T-cell (primary cell): ENCODE results near the gene ALDH3B1. TPM values are rescaled to one million over a fixed set of nuclear protein-coding genes. Genes with fewer than 3 reads are reported as not detected.
"Not testable (repeated sequence)": the region's sequence is repeated elsewhere in the genome, so short reads cannot be mapped to it uniquely, and the experiment has no call there.

Experiments used
- ATAC-seq, 4 experiments: fragments of 200-7000 bp in 3 of 4; fragments of 150-1000 bp in 1 of 4; cut with Tn5 transposase; replicated peaks in 1 of 4; 1 replicate in 3 of 4; 2 replicates in 1 of 4; pipeline ENCODE4 v1.10.0; 2021; ENCODE audit warnings: moderate library complexity in 3 of 4, mild to moderate bottlenecking in 2 of 4, moderate number of reproducible peaks in 1 of 4
- CTCF ChIA-PET, 2 donors: fragments of 300-600 bp; sonication (Branson Sonifier 250); formaldehyde crosslinking; loops; one replicate each; lab custom pipeline; 2022; ENCODE audit warnings: antibody characterized with exemption in 2 of 2; lab: Charles Lee
- POLR2A ChIA-PET, 2 donors: fragments of 300-600 bp; sonication (Branson Sonifier 250); formaldehyde crosslinking; loops; one replicate each; lab custom pipeline; 2022; ENCODE audit warnings: antibody characterized with exemption in 2 of 2; lab: Charles Lee
- DNase-seq, 35 experiments: peaks; one replicate each; pipeline versions ENCODE4 v3.0.0 to v3.0.0-alpha.2; 2013 to 2023
- H3K27ac ChIP-seq: one replicate; pipeline ENCODE4 v1.5.1; 2013; ENCODE audit warnings: low read length
- H3K27me3 ChIP-seq, 2 experiments: replicated peaks in 1 of 2; 1 replicate in 1 of 2; 2 replicates in 1 of 2; pipeline versions ENCODE4 v1.6.1 to v1.7.0; 2013; ENCODE audit warnings: low read length in 1 of 2, mixed read lengths in 1 of 2; ENCODE audit not compliant: control insufficient read depth in 2 of 2, insufficient read depth in 2 of 2; ENCODE audit errors: extremely low read depth in 1 of 2
- H3K36me3 ChIP-seq, 2 donors: 1 replicate in 1 of 2; 2 replicates in 1 of 2; pipeline versions ENCODE4 v1.6.1 to v1.7.0; 2013; ENCODE audit warnings: low read length in 1 of 2; ENCODE audit not compliant: control insufficient read depth in 2 of 2, insufficient read depth in 1 of 2; ENCODE audit errors: extremely low read depth in 1 of 2
- H3K4me1 ChIP-seq, 2 experiments: 1 replicate in 1 of 2; 2 replicates in 1 of 2; pipeline versions ENCODE4 v1.6.1 to v1.7.0; 2013; ENCODE audit warnings: low read length in 2 of 2, mixed read lengths in 1 of 2; ENCODE audit not compliant: insufficient read depth in 2 of 2, control insufficient read depth in 1 of 2; ENCODE audit errors: extremely low read depth in 1 of 2
- H3K4me3 ChIP-seq, 2 donors: 1 replicate in 1 of 2; 2 replicates in 1 of 2; pipeline versions ENCODE4 v1.5.1 to v1.7.0; 2013; ENCODE audit warnings: mild to moderate bottlenecking in 2 of 2, low read length in 1 of 2, moderate library complexity in 1 of 2; ENCODE audit not compliant: control insufficient read depth in 1 of 2; ENCODE audit errors: extremely low read depth in 1 of 2
- H3K9me3 ChIP-seq: 2 replicates; pipeline ENCODE4 v1.7.0; 2013
- H3K27ac Mint-ChIP-seq, 2 donors: one replicate each; pipeline ENCODE4 v1.8.0; 2020 to 2021; ENCODE audit warnings: mild to moderate bottlenecking in 2 of 2, mixed read lengths in 2 of 2
- H3K27me3 Mint-ChIP-seq, 2 donors: one replicate each; pipeline ENCODE4 v1.8.0; 2021 to 2022; ENCODE audit warnings: mixed read lengths in 2 of 2
- H3K36me3 Mint-ChIP-seq: one replicate; pipeline ENCODE4 v1.8.0; 2021; ENCODE audit warnings: mixed read lengths
- H3K4me1 Mint-ChIP-seq, 3 donors: one replicate each; pipeline ENCODE4 v1.8.0; 2020 to 2022; ENCODE audit warnings: mixed read lengths in 3 of 3, mild to moderate bottlenecking in 1 of 3
- H3K4me3 Mint-ChIP-seq, 3 donors: one replicate each; pipeline ENCODE4 v1.8.0; 2020 to 2022; ENCODE audit warnings: mild to moderate bottlenecking in 3 of 3, mixed read lengths in 3 of 3, moderate library complexity in 3 of 3
- H3K9me3 Mint-ChIP-seq, 3 donors: one replicate each; pipeline ENCODE4 v1.8.0; 2020 to 2022; ENCODE audit warnings: mixed read lengths in 3 of 3
- WGBS: methylation state at CpG from one replicate; pipeline ENCODE4 v1.1.5; 2013; ENCODE audit warnings: missing lambda C conversion rate; ENCODE audit not compliant: insufficient coverage; 5-methylcytosine and 5-hydroxymethylcytosine counted together
- total RNA-seq, 35 experiments: library from RNA in 6 of 35; stranded (reverse) in 6 of 35; fragments of 120-200 nt in 1 of 35; gene quantifications; one replicate each; pipeline versions ENCODE4 v1.2.1 to v1.2.4 and lab custom pipeline; 2013 to 2026

Gene ALDH3B1
- total RNA-seq, 5 donors from 2014 or later (not counting 1 experiment from before 2014, with no cell fraction given): 0.20 to 0.53 (median 0.25) TPM

GRCh38 chr11:67978766-67979418 is 31.2 kb upstream of the ALDH3B1 start:
- H3K9me3 ChIP-seq, H3K27ac ChIP-seq, H3K36me3 Mint-ChIP-seq, H3K36me3 ChIP-seq, H3K4me1 ChIP-seq, H3K4me3 Mint-ChIP-seq, H3K27me3 ChIP-seq, H3K9me3 Mint-ChIP-seq, H3K4me1 Mint-ChIP-seq, POLR2A ChIA-PET, CTCF ChIA-PET, DNase-seq, H3K4me3 ChIP-seq, H3K27ac Mint-ChIP-seq, ATAC-seq: not testable (repeated sequence)
- WGBS: 73% methylated on average over 11 of the region's 17 CpGs
- H3K27me3 Mint-ChIP-seq: peaks cover 18 to 19% of the 10 kb centered on the region in 2 donors

DNA sequence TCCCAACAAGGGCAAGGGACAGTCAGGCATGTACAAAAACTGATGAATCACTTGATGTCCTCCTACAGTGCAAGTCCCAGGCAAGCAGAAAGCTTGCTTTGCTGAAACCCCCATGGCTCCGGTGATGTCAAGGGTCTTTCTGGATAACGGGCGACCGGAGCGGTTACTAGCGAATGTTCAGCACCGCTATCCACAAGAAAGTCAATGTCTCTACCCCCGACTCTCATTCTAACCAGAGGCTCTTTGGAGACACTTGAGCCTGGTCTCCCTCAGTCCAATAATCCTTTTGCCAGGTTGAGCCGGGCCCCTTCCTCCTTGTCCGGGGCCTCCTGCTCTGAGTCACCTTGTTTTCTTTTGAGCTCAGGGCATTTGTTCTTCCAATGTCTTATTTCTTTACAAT is 28.9 kb upstream of the ALDH3B1 start:
- DNase-seq, CTCF ChIA-PET, H3K4me1 ChIP-seq, H3K4me3 Mint-ChIP-seq, H3K36me3 ChIP-seq, H3K27ac ChIP-seq, H3K9me3 ChIP-seq, H3K9me3 Mint-ChIP-seq, ATAC-seq, H3K27ac Mint-ChIP-seq, H3K36me3 Mint-ChIP-seq, H3K4me3 ChIP-seq, H3K27me3 ChIP-seq, H3K4me1 Mint-ChIP-seq, POLR2A ChIA-PET: not testable (repeated sequence)
- peaks cover 18 to 20% of the 10 kb centered on the region in 2 donors for H3K27me3 Mint-ChIP-seq
- 92% methylated on average over 8 of the region's 10 CpGs for WGBS

- ATAC-seq, H3K27ac Mint-ChIP-seq, H3K9me3 Mint-ChIP-seq, H3K9me3 ChIP-seq, H3K27ac ChIP-seq, H3K4me3 Mint-ChIP-seq, DNase-seq, H3K27me3 ChIP-seq, H3K4me3 ChIP-seq, H3K4me1 ChIP-seq, POLR2A ChIA-PET, CTCF ChIA-PET, H3K36me3 ChIP-seq, H3K4me1 Mint-ChIP-seq, H3K36me3 Mint-ChIP-seq: not testable (repeated sequence)
- H3K27me3 Mint-ChIP-seq: peaks cover 14% of the 10 kb centered on the region in 2 donors
- no CpG with 5 or more reads among the region's 17 CpGs for WGBS
These were observed 27.8 kb upstream of the ALDH3B1 start for GRCh38 chr11:67982255-67982857.

DNA sequence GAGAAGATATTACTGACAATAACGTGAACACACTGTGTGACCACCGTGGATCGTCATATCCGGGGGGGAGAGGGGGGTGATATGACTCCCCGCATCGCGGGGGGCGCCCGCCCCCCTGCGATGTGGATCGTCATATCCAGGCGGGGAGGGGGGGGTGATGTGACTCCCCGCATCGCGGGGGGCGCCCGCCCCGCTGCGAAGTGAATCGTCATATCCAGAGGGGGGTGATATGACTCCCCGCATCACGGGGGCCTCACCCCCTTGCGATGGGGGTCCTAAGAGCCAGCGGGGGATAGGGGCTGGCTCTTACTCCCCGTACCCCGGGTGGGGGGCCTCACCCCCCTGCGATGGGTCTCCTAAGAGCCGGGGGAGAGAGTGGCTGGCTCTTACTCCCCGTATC is 26.2 kb upstream of the ALDH3B1 start:
- WGBS: 86% methylated on average over 14 of the region's 29 CpGs
- Histone ChIP-seq H3K27ac (no peak overlapping the region), H3K9me3 (no peaks in the 10 kb centered on the region), H3K4me1 (no peaks in the 10 kb centered on the region), H3K4me3 (no peak overlapping the region), H3K27me3 (no peaks in the 10 kb centered on the region), H3K36me3 (no peaks in the 10 kb centered on the region)
- Mint-ChIP-seq H3K27ac (no peak overlapping the region), H3K27me3 (peaks cover 7% of the 10 kb centered on the region in 2 donors), H3K4me3 (no peak overlapping the region), H3K9me3 (no peaks in the 10 kb centered on the region), H3K4me1 (no peaks in the 10 kb centered on the region), H3K36me3 (no peaks in the 10 kb centered on the region)
- DNase-seq (no peak), ATAC-seq (no peak)
- ChIA-PET CTCF (no interaction called here), POLR2A (no interaction called here)

DNA sequence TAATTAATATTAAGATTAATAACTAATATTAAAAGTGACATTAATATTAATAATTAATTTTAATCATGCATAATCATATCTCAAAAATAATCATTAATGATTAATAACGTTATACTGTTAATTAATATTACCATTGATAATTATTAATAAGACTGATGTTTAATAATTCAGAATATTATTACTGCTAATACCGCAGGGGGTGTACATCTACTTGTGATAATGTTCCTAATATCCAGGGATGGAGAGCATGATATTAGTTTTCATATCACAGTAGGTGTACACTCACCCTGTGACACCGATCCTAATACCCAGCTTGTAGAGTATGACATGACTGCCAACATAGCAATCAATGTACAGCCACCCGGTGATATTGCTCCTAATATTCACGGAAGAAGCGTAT is 24.8 kb upstream of the ALDH3B1 start:
- H3K27me3 Mint-ChIP-seq, H3K36me3 Mint-ChIP-seq, DNase-seq, CTCF ChIA-PET, H3K4me1 ChIP-seq, H3K9me3 ChIP-seq, H3K36me3 ChIP-seq, POLR2A ChIA-PET, H3K4me1 Mint-ChIP-seq, H3K4me3 ChIP-seq, H3K27ac Mint-ChIP-seq, ATAC-seq, H3K4me3 Mint-ChIP-seq, H3K9me3 Mint-ChIP-seq, H3K27ac ChIP-seq, H3K27me3 ChIP-seq: not testable (repeated sequence)
- no CpG with 5 or more reads among the region's 6 CpGs for WGBS

DNA sequence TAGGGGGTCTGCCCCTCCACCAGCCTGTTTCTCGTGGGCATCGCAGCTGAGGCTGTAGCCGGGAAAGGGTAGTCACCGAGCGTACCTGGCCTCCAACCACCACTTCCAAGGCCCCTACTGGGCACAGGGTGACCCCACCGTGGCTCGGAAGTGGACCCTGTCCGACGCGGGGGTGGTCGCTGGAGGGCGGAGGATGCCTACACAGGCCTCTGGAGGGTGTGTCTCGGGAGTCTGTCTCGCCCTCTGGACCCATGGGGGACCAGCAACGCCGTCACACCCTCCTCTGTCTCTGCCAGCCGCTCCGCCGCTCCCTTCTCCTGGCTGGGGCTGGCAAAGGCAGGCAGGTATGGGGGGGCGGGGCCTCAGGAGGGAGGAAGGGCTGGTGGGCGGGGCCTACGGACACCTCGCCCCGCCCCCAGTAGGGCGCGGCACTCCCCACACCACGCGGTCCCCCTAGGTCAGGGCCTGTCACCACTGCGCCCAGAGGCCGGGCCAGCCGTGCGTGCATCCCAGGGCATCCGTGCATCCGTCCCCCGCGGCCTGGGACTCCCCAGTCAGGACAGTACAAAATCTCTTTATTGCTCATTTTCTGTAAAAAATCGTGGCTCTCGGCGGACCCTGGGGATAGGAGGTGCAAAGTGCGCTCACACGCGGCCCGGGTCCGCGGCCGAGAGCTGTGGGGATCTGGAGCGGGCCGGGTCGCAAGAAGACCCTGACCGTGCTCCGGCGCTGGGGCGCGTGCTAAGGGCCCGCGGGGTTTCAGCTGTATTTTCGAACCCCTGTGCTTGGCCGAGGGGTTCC is 19.4 kb upstream of the ALDH3B1 start:
- CTCF ChIA-PET, H3K4me3 Mint-ChIP-seq, H3K36me3 ChIP-seq, H3K27me3 ChIP-seq, H3K36me3 Mint-ChIP-seq, H3K9me3 Mint-ChIP-seq, H3K27ac Mint-ChIP-seq, H3K4me3 ChIP-seq, DNase-seq, H3K27ac ChIP-seq, POLR2A ChIA-PET, H3K9me3 ChIP-seq, H3K4me1 Mint-ChIP-seq, H3K27me3 Mint-ChIP-seq: not testable (repeated sequence)
- 43% methylated on average over 28 of the region's 58 CpGs for WGBS
- H3K4me1 ChIP-seq: peaks cover 0 to 14% of the 10 kb centered on the region in 2 experiments
- ATAC-seq: peak in 1 of 4 experiments; percentile 34
